ENCODE measurements around the gene C9orf43. TPM values are rescaled to one million over a fixed set of nuclear protein-coding genes. Genes with fewer than 3 reads are reported as not detected.

The C9orf43 gene
- total and polyA plus RNA-seq, 12 donors, result 0.65 to 5.1 (median 1.8) TPM

DNA sequence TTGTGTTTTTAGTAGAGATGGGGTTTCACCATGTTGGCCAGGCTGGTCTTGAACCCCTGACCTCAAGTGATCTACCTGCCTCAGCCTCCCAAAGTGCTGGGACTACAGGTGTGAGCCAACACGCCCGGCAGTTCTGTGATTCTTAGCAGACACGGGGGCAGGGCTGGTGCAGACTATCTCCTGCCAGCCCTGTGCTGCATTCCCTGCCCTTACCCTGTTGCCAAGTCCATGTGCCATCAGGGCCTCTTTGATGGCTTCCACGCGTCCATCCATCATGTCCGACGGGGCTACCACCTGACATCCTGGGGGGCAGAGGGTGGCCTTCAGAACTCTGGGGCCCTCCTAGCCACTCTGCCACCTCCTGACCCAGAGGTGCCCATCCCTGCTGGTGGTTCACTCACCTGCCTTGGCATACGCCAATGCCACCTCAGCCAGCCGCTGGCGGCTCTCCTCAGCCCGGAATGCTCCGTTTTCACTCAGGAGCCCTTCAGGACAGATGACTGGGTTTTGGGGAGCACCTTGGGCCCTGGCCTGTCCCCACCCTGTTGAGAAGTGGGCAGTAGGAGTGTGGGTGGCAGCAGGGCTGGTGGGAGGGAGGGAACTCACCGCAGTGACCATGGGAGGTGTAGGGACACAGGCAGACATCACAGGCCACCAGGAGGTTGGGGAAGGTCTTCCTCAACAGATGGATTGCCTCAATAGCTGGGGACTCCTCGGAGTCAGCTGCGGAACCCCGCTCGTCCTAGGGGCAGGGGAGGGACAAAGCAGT is 20.2 kb upstream of the C9orf43 start:
- Histone ChIP-seq H3K27ac (peak overlapping the region in 1 of 5 donors; percentile 32), H3K4me1 (replicated peaks in 1 of 2) (peaks cover 9% of the 10 kb centered on the region in 2 donors), H3K27me3 (no peaks in the 10 kb centered on the region), H3K36me3 (replicated peaks in 1 of 2) (peaks cover 0 to 66% of the 10 kb centered on the region in 2 donors), H3K4me3 (no peak overlapping the region), H3K9me3 (replicated peaks in 1 of 3) (no peaks in the 10 kb centered on the region)
- TF ChIP-seq, protein P1, sequence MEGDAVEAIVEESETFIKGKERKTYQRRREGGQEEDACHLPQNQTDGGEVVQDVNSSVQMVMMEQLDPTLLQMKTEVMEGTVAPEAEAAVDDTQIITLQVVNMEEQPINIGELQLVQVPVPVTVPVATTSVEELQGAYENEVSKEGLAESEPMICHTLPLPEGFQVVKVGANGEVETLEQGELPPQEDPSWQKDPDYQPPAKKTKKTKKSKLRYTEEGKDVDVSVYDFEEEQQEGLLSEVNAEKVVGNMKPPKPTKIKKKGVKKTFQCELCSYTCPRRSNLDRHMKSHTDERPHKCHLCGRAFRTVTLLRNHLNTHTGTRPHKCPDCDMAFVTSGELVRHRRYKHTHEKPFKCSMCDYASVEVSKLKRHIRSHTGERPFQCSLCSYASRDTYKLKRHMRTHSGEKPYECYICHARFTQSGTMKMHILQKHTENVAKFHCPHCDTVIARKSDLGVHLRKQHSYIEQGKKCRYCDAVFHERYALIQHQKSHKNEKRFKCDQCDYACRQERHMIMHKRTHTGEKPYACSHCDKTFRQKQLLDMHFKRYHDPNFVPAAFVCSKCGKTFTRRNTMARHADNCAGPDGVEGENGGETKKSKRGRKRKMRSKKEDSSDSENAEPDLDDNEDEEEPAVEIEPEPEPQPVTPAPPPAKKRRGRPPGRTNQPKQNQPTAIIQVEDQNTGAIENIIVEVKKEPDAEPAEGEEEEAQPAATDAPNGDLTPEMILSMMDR (IDR thresholded peaks at IDR 0.05), result no peak
- TF ChIP-seq POLR2A (IDR thresholded peaks at IDR 0.05), result no peak
- 80 to 94% (median 90%) methylated on average over 5 to 17 of the region's 17 CpGs for WGBS, 4 donors
- intact Hi-C loops (cut with DNase I), result no loop called here
- no peak for DNase-seq

GRCh38 chr9:113391917-113392316 is 18.6 kb upstream of the C9orf43 start:
- Histone ChIP-seq H3K9me3 (replicated peaks in 1 of 3) (no peaks in the 10 kb centered on the region), H3K27me3 (no peaks in the 10 kb centered on the region), H3K27ac (peak overlapping the region in 1 of 5 donors; percentile 3), H3K4me1 (replicated peaks in 1 of 2) (peaks cover 12 to 16% of the 10 kb centered on the region in 2 donors), H3K36me3 (replicated peaks in 1 of 2) (peaks cover 0 to 66% of the 10 kb centered on the region in 2 donors), H3K4me3 (no peak overlapping the region)
- intact Hi-C loops (cut with DNase I), result no loop called here
- WGBS, 4 donors, result 91 to 98% (median 97%) methylated on average over 7 of the region's 7 CpGs
- no peak for DNase-seq
- TF ChIP-seq, protein P1 (IDR thresholded peaks at IDR 0.05), result no peak
- TF ChIP-seq POLR2A (IDR thresholded peaks at IDR 0.05), result no peak

DNA sequence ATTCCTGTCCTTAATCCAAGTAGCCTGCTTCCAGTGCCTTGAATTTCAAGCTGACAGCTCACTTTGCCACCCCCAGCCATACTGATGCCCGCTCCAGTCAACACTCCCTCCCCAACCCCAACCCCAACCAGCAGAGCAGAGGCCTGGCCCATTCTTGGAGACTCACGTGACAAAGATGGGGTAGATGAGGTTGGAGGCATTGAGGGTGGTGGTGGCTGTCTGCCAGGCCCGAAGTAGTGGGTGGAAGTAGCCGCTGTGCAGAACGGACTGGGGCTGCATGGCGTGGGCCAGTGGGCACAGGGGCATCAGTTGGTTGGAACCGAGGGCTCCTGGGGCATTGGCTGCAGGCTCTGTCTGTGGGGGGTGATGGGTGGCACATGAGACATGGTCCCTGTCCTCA is 17.3 kb upstream of the C9orf43 start:
- H3K36me3 ChIP-seq (replicated peaks in 1 of 2), result peaks cover 0 to 52% of the 10 kb centered on the region in 2 donors
- H3K4me3 ChIP-seq, result no peak overlapping the region
- H3K9me3 ChIP-seq (replicated peaks in 1 of 3), result no peaks in the 10 kb centered on the region
- peaks cover 17 to 30% of the 10 kb centered on the region in 2 donors for H3K4me1 ChIP-seq (replicated peaks in 1 of 2)
- peak overlapping the region in 1 of 5 donors; percentile 41 for H3K27ac ChIP-seq
- TF ChIP-seq POLR2A (IDR thresholded peaks at IDR 0.05), result no peak
- TF ChIP-seq, protein P1 (IDR thresholded peaks at IDR 0.05), result no peak
- no peaks in the 10 kb centered on the region for H3K27me3 ChIP-seq
- no peak for DNase-seq
- whole genome bisulfite sequencing, 4 donors, result 87 to 95% (median 93%) methylated on average over 6 to 7 of the region's 7 CpGs
- intact Hi-C loops (cut with DNase I), result no loop called here

DNA sequence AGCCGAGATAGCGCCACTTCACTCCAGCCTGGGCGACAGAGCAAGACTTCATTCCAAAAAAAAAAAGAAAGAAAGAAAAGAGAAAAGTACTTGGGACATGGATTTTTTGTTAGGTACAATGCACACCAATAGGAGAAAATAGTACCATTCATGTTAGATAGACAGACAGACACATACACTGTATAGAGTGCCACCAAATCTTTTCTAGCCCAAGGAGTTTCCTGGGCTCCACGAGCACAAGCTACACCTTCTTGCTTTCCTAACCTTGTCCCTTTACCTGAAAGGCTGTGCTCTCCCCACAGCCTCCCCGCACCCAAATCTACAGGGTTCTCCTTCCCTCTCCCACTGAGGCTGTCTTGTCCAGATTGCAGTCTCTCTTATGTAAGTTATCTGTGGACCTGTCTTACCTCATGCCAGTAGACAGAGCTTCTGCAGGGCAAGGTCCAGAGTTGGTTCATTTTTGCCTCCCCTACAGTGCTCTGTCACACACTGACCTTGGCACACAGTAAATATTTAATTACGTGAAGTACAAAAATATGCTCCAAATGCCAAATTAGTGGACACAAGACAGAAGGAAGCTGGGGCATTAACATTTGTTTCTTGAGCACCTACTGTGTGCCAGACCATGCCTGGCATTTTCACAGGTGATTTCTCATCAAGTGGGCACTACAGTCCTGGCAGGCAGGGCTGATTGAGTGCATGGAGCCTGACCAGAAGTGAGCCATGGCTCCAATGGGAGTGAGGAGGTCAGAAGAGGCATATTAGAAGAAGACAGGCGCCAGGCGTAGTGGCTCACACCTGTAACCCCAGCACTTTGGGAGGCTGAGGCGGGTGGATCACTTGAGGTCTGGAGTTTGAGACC is 15.3 kb upstream of the C9orf43 start:
- no peaks in the 10 kb centered on the region for H3K27me3 ChIP-seq
- H3K9me3 ChIP-seq (replicated peaks in 1 of 3), result no peaks in the 10 kb centered on the region
- peak overlapping the region in 2 of 5 donors; percentile 10 to 23 for H3K27ac ChIP-seq
- peaks cover 21 to 46% of the 10 kb centered on the region in 2 donors for H3K4me1 ChIP-seq (replicated peaks in 1 of 2)
- peaks cover 0 to 33% of the 10 kb centered on the region in 2 donors for H3K36me3 ChIP-seq (replicated peaks in 1 of 2)
- peak in 2 of 7 donors; percentile 22 to 48 for DNase-seq
- H3K4me3 ChIP-seq, result no peak overlapping the region
- 83 to 90% (median 87%) methylated on average over 9 of the region's 9 CpGs for WGBS, 4 donors
- no peak for TF ChIP-seq POLR2A (IDR thresholded peaks at IDR 0.05)
- TF ChIP-seq, protein P1 (IDR thresholded peaks at IDR 0.05), result no peak
- intact Hi-C loops (cut with DNase I), result no loop called here
